ENCODE data around the gene SLC35G3.
"Not testable (repeated sequence)": the region's sequence is repeated elsewhere in the genome, so short reads cannot be mapped to it uniquely, and the experiment has no call there.

Gene SLC35G3

DNA sequence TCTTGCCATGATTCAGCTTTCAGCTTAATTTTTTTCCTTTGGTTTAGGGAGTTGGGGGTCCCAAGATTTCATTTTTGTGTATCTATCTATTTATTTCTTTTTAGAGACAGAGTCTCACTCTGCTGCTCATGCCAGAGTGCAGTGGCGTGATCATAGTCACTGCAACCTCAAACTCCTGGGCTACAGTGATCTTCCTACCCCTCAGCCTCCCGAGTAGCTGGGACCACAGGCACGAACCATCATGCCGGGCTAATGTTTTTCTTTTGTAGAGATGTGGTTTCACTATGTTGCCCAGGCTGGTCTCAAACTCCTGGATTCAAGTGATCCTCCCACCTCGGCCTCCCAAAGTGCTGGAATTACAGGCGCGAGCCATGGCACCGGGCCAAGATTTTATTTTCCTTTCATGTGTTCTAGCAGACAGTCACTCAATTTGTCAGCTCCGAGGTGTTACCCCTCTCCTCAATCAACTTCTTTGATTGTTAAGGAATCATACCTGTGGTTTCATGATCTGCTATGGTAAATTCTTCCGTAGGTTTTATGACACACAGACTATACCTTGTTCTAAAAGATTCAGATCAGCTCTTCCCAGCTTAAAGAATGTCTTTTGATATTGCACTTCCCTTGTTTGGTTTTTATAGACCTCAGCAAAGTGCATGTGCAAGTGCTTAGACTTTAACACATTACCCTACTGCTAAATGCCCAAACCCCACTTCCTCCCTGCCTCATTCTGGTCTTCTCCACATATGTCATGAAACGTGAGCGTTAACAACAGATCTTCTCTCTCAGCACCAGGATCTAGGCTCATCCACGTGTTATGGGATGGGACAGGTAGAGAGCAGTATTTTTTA lies 33.6 kb downstream of the SLC35G3 start:
- no peak for ATAC-seq
- no peak for TF ChIP-seq BACH2 (CRISPR knock-in tag; IDR thresholded peaks at IDR 0.05; ENCODE audit: borderline replicate concordance)
- no peak for TF ChIP-seq GLIS3 (CRISPR knock-in tag; IDR thresholded peaks at IDR 0.05)
- no peak for TF ChIP-seq OSR1 (CRISPR knock-in tag; IDR thresholded peaks at IDR 0.05)

- ATAC-seq: no peak
- no peak for TF ChIP-seq ISL1 (CRISPR knock-in tag; IDR thresholded peaks at IDR 0.05)
- no peak for TF ChIP-seq OSR1 (CRISPR knock-in tag; IDR thresholded peaks at IDR 0.05)
- no peak for TF ChIP-seq GLIS3 (CRISPR knock-in tag; IDR thresholded peaks at IDR 0.05)
- no peak for TF ChIP-seq TOX (CRISPR knock-in tag; IDR thresholded peaks at IDR 0.05; ENCODE audit: borderline replicate concordance)
- no peak for TF ChIP-seq RARB (CRISPR knock-in tag; IDR thresholded peaks at IDR 0.05)
- no peak for TF ChIP-seq ZNF70 (CRISPR knock-in tag; IDR thresholded peaks at IDR 0.05)
- no peak for TF ChIP-seq SNAI2 (CRISPR knock-in tag; IDR thresholded peaks at IDR 0.05)
Measured at GRCh38 chr17:35159940-35160339, 34.3 kb downstream of the SLC35G3 start.

GRCh38 chr17:35155246-35155645 lies 38.9 kb downstream of the SLC35G3 start:
- TF ChIP-seq TCF4 (CRISPR knock-in tag; IDR thresholded peaks at IDR 0.05; ENCODE audit: borderline replicate concordance) (no peak), POU6F1 (CRISPR knock-in tag; IDR thresholded peaks at IDR 0.05; ENCODE audit: borderline replicate concordance, low read depth) (no peak), OSR1 (CRISPR knock-in tag; IDR thresholded peaks at IDR 0.05) (no peak), CSDC2 (CRISPR knock-in tag; IDR thresholded peaks at IDR 0.05) (no peak), ZC3H10 (CRISPR knock-in tag; IDR thresholded peaks at IDR 0.05) (no peak), GLIS3 (CRISPR knock-in tag; IDR thresholded peaks at IDR 0.05) (no peak), RARB (CRISPR knock-in tag; IDR thresholded peaks at IDR 0.05) (no peak), TOX (CRISPR knock-in tag; IDR thresholded peaks at IDR 0.05; ENCODE audit: borderline replicate concordance) (no peak)
- TF ChIP-seq, protein P1, sequence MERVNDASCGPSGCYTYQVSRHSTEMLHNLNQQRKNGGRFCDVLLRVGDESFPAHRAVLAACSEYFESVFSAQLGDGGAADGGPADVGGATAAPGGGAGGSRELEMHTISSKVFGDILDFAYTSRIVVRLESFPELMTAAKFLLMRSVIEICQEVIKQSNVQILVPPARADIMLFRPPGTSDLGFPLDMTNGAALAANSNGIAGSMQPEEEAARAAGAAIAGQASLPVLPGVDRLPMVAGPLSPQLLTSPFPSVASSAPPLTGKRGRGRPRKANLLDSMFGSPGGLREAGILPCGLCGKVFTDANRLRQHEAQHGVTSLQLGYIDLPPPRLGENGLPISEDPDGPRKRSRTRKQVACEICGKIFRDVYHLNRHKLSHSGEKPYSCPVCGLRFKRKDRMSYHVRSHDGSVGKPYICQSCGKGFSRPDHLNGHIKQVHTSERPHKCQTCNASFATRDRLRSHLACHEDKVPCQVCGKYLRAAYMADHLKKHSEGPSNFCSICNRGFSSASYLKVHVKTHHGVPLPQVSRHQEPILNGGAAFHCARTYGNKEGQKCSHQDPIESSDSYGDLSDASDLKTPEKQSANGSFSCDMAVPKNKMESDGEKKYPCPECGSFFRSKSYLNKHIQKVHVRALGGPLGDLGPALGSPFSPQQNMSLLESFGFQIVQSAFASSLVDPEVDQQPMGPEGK (CRISPR knock-in tag; IDR thresholded peaks at IDR 0.05; ENCODE audit: borderline replicate concordance): no peak
- no peak for ATAC-seq

DNA sequence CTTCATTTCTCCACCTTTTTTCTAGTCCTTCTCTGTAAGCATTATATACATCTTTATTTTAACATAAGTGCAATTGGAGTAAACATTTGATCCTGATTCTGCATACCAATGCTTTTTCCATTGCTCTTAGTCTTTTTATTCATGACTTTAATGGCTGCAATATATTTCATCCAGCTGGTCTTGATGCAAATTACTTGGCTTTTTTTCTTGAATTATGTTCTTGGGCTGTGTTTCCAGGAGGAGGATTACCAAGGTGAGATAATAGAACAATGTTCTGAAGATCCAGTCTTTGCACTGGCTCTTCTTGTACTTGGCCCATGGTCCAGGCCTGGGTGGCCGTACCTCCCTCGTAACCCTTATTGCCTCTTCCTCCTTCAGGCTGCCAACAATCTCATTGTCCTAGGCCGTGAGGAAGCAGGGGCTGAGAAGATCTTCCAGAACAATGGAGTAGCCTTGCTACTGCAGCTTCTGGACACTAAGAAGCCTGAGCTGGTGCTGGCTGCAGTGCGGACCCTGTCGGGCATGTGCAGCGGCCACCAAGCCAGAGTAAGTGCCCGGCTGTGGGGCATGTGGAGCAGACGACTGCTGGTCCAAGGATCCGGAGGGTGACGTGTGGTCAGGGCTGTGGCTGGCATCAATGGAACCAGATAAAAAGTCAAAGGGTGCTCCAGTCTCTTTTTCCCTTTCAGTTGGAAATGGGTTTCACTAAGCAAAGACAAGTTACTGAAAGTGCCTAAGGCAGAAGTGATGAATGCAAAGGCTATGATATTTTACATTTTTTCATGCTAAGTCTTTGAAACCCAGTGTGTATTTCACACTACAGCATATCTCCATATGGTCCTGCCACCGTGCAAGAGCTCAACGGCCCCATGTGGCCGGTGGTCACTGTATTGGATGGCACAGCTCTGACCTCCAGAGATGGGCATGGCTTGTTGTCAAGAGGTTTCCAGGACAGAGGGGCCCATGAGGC lies 39.7 kb downstream of the SLC35G3 start:
- TF ChIP-seq PPARA (CRISPR knock-in tag; IDR thresholded peaks at IDR 0.05; ENCODE audit: borderline replicate concordance) (no peak), SNAI2 (CRISPR knock-in tag; IDR thresholded peaks at IDR 0.05) (no peak), ZNF8 (CRISPR knock-in tag; IDR thresholded peaks at IDR 0.05) (no peak), TCF4 (CRISPR knock-in tag; IDR thresholded peaks at IDR 0.05; ENCODE audit: borderline replicate concordance) (no peak)
- ATAC-seq: no peak

DNA sequence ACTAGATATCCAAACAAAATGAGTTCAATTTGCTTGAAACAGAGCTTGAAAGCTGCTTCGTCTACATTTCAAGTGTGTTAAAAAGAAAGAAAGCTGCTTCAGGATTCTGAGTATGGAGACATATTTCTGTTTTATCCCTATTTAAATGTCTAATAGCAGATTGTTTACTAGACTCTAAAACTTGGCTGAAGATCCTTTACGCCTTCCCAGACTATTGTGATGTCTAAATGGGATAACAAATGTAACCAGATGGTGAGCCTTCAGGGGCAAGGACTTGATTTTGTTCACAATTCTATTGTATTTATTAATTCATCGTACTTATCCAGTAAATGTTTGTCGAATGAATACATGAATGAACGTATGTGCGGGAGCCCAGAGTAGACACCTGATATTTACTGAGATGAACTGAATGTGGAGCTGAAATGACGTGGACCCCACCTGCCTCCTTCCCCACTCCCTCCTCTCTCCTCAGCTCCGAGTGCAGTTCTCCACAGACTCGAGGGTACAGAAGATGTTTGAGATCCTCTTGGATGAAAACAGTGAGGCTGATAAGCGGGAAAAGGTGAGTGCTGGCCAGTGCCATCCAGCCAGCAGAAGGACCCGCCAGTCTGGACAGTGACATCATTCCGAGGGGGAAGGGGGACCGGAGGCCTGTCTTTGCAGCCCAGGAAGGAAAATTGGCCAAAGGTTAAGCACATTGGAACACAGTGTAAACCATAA lies 41.6 kb downstream of the SLC35G3 start:
- no peak for ATAC-seq
- no peak for TF ChIP-seq BACH2 (CRISPR knock-in tag; IDR thresholded peaks at IDR 0.05; ENCODE audit: borderline replicate concordance)
- no peak for TF ChIP-seq ZNF8 (CRISPR knock-in tag; IDR thresholded peaks at IDR 0.05)
- TF ChIP-seq, protein P2, sequence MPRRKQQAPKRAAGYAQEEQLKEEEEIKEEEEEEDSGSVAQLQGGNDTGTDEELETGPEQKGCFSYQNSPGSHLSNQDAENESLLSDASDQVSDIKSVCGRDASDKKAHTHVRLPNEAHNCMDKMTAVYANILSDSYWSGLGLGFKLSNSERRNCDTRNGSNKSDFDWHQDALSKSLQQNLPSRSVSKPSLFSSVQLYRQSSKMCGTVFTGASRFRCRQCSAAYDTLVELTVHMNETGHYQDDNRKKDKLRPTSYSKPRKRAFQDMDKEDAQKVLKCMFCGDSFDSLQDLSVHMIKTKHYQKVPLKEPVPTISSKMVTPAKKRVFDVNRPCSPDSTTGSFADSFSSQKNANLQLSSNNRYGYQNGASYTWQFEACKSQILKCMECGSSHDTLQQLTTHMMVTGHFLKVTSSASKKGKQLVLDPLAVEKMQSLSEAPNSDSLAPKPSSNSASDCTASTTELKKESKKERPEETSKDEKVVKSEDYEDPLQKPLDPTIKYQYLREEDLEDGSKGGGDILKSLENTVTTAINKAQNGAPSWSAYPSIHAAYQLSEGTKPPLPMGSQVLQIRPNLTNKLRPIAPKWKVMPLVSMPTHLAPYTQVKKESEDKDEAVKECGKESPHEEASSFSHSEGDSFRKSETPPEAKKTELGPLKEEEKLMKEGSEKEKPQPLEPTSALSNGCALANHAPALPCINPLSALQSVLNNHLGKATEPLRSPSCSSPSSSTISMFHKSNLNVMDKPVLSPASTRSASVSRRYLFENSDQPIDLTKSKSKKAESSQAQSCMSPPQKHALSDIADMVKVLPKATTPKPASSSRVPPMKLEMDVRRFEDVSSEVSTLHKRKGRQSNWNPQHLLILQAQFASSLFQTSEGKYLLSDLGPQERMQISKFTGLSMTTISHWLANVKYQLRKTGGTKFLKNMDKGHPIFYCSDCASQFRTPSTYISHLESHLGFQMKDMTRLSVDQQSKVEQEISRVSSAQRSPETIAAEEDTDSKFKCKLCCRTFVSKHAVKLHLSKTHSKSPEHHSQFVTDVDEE (CRISPR knock-in tag; IDR thresholded peaks at IDR 0.05): no peak
- no peak for TF ChIP-seq ZNF70 (CRISPR knock-in tag; IDR thresholded peaks at IDR 0.05)
- TF ChIP-seq, protein P1 (CRISPR knock-in tag; IDR thresholded peaks at IDR 0.05; ENCODE audit: borderline replicate concordance): no peak
- TF ChIP-seq GLIS3 (CRISPR knock-in tag; IDR thresholded peaks at IDR 0.05): no peak
- no peak for TF ChIP-seq TOX (CRISPR knock-in tag; IDR thresholded peaks at IDR 0.05; ENCODE audit: borderline replicate concordance)
- no peak for TF ChIP-seq TCF4 (CRISPR knock-in tag; IDR thresholded peaks at IDR 0.05; ENCODE audit: borderline replicate concordance)
- no peak for TF ChIP-seq ZFP3 (CRISPR knock-in tag; IDR thresholded peaks at IDR 0.05)
- TF ChIP-seq ZFP30 (CRISPR knock-in tag; IDR thresholded peaks at IDR 0.05): no peak

DNA sequence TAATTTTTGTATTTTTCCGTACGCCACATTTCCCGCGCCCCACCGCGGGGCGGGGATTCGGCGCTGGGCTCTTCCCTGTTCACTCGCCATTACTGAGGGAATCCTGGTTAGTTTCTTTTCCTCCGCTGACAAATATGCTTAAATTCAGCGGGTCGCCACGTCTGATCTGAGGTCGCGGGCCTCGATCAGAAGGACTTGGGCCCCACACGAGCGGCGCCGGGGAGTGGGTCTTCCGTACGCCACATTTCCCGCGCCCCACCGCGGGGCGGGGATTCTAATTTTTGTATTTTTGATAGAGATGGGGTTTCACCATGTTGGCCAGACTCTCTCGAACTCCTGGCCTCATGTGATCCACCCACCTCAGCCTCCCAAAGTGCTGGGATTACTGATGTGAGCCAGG lies 43.1 kb downstream of the SLC35G3 start:
- ATAC-seq: not testable (repeated sequence)
